GM06990 (cell line): ENCODE data around the gene ARHGAP18.

Experiments
- DNase-seq: peaks from one replicate; pipeline ENCODE4 v3.0.0-alpha.2; 2011; ENCODE audit not compliant: insufficient read length; ENCODE audit errors: extremely low read depth
- H3K27me3 ChIP-seq: replicated peaks from 2 replicates; pipeline ENCODE4 v1.6.0; 2011; ENCODE audit warnings: low read length; ENCODE audit not compliant: control insufficient read depth, insufficient read depth
- H3K36me3 ChIP-seq: 2 replicates; pipeline ENCODE4 v1.5.1; 2011; ENCODE audit warnings: low read length; ENCODE audit not compliant: control insufficient read depth, insufficient read depth
- H3K4me3 ChIP-seq: replicated peaks from 2 replicates; pipeline ENCODE4 v1.5.1; 2011; ENCODE audit warnings: low read depth, mild to moderate bottlenecking, control low read depth, low read length
- CTCF ChIP-seq: IDR thresholded peaks from 2 replicates; pipeline ENCODE4 v1.5.1; 2011; ENCODE audit warnings: low read length, control low read depth, mild to moderate bottlenecking, inconsistent platforms; ENCODE audit not compliant: insufficient read depth, poor library complexity, severe bottlenecking

ARHGAP18 gene

DNA sequence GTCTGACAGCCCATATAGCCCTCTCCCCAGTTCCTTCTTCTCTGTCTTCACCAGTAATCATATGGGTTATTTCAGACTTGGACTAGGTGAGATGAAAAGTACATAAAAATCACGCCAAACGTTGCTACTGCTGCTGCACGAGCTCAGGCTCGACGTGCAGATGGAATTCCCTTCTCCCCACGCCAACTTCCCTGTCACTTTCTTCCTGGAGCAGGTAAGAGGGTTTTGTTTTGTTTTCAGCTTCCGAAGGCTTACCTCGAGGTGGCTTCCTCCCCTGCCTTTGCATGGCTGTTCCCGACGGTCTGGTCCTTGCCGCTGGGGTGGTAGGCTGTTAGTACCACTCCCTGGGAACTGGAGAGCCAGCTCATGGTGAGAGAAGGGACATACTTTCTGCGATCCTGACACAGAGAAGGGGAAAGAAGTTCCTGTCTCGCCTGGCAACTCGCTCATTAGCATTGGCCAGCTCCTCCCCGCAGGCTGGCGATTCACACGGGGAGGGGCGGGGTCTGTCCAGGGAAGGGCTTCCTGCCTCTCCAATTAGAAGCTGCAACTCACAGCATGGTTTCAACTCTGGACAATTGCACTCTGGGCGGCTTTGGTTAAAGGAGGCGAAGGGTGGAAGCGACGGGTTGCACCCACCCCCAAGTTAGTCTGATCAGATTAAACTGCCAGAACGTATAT lies at the start of gene ARHGAP18:
Gene ARHGAP18 (minus strand): TSS at position 409 of the 681 bp plus-strand sequence. CDS start 41 bp downstream, at position 368.
- no peaks in the 10 kb centered on the region for H3K36me3 ChIP-seq
- peak within 1 kb of the TSS; percentile 84 for H3K4me3 ChIP-seq
- no peak for TF ChIP-seq CTCF
- no peaks in the 10 kb centered on the region for H3K27me3 ChIP-seq
- peak; percentile 87 for DNase-seq

- Histone ChIP-seq H3K36me3 (no peaks in the 10 kb centered on the region), H3K4me3 (no peak overlapping the region), H3K27me3 (no peaks in the 10 kb centered on the region)
- TF ChIP-seq CTCF = no peak
- no peak for DNase-seq
These were observed 45.8 kb upstream of the ARHGAP18 start for GRCh38 chr6:129755787-129756186.

GRCh38 chr6:129754750-129755149 lies 44.8 kb upstream of the ARHGAP18 start:
- Histone ChIP-seq H3K36me3 (no peaks in the 10 kb centered on the region), H3K27me3 (no peaks in the 10 kb centered on the region), H3K4me3 (no peak overlapping the region)
- no peak for DNase-seq
- TF ChIP-seq CTCF = no peak

GRCh38 chr6:129753422-129753821 lies 43.4 kb upstream of the ARHGAP18 start:
- Histone ChIP-seq H3K36me3 (no peaks in the 10 kb centered on the region), H3K4me3 (no peak overlapping the region), H3K27me3 (no peaks in the 10 kb centered on the region)
- TF ChIP-seq CTCF = no peak
- no peak for DNase-seq

- DNase-seq = no peak
- TF ChIP-seq CTCF = no peak
- no peak overlapping the region for H3K4me3 ChIP-seq
- H3K36me3 ChIP-seq = no peaks in the 10 kb centered on the region
- no peaks in the 10 kb centered on the region for H3K27me3 ChIP-seq
These were observed 41.4 kb upstream of the ARHGAP18 start for GRCh38 chr6:129751384-129751783.

- Histone ChIP-seq H3K4me3 (no peak overlapping the region), H3K36me3 (no peaks in the 10 kb centered on the region), H3K27me3 (no peaks in the 10 kb centered on the region)
- no peak for TF ChIP-seq CTCF
- DNase-seq = no peak
These were observed 40.4 kb upstream of the ARHGAP18 start for GRCh38 chr6:129750360-129750759.
